Ishikawa (cell line): Measurements from ENCODE around the gene EML4.

Source experiments
- CEBPB ChIP-seq: IDR thresholded peaks from 2 replicates; pipeline ENCODE4 v1.6.1; 2012
- TAF1 ChIP-seq: IDR thresholded peaks from 2 replicates; pipeline ENCODE4 v1.6.1; 2012; ENCODE audit warnings: low read depth, mild to moderate bottlenecking
- TF ChIP-seq, protein P1 (sequence below): IDR thresholded peaks from 2 replicates; pipeline ENCODE4 v1.6.1; 2012

DNA sequence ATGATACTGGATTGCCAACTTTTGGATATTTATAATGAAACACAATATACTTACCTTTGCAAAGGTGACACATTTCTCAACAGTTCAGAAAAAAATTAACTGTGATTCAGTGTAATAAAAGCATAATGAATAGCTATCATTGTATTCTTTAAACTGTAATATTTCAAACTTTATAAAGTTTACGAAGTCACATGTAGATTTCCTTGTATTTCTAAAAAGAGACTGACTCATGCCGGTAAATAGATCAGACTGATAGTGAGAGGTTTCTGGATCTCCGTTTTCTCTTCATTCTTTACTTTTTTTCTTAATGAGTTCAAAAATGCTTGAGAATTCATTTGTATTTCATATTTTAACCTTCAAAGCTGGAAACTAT, 70.1 kb downstream of the EML4 start:
- TF ChIP-seq, protein P1, sequence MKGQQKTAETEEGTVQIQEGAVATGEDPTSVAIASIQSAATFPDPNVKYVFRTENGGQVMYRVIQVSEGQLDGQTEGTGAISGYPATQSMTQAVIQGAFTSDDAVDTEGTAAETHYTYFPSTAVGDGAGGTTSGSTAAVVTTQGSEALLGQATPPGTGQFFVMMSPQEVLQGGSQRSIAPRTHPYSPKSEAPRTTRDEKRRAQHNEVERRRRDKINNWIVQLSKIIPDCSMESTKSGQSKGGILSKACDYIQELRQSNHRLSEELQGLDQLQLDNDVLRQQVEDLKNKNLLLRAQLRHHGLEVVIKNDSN = no peak
- TF ChIP-seq TAF1 (no peak), CEBPB (no peak)
